ENCODE results near the gene UFD1. TPM values are rescaled to one million over a fixed set of nuclear protein-coding genes. Genes with fewer than 3 reads are reported as not detected.

The UFD1 gene
- total and polyA plus RNA-seq, 9 of the 15 experiments (the other 6 are each of a cell fraction or from before 2014, with no cell fraction given) = 238 to 645 (median 363) TPM

DNA sequence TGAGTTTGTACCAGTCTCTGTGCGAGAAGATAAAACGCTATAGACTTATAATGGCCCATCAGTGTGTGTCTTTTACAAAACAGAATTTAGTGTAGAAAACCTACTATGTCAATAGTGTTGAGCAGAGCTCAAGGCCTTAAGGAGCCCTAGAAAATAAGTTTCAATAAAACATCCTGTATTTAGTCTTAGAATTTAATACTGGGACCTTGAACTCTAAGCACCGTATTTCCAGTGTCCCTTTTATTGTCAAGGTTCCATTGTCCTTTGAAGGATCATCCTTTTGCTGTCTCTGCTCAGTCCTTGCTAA, 17.3 kb upstream of the UFD1 start:
- 93% methylated on average over 3 of the region's 3 CpGs for WGBS (ENCODE audit: insufficient coverage, low coverage, missing lambda C conversion rate)
- Histone ChIP-seq H3K79me2 (ENCODE audit: control insufficient read depth, insufficient read depth, low read length) (peaks cover 4% of the 10 kb centered on the region; the same call in 1 of the 3 replicates), H3K9me1 (ENCODE audit: control insufficient read depth, insufficient read depth, low read length) (no peaks in the 10 kb centered on the region), H3K9ac (ENCODE audit: insufficient read depth in 1 of 2, low read depth in 2 of 2, low read length in 2 of 2) (no peak overlapping the region), H3K27me3 (ENCODE audit: control insufficient read depth in 2 of 2, insufficient read depth in 2 of 2, low read length in 2 of 2) (no peaks in the 10 kb centered on the region), H3K4me1 (replicated peaks in 1 of 2; ENCODE audit: control insufficient read depth in 2 of 2, insufficient read depth in 2 of 2, low read length in 2 of 2) (no peaks in the 10 kb centered on the region; a peak in 2 of 5 replicates), H3K4me2 (ENCODE audit: insufficient read depth, low read length) (no peak overlapping the region), H3K27ac (ENCODE audit: extremely low read depth, low read depth, low read length) (no peak overlapping the region), H3K36me3 (ENCODE audit: control insufficient read depth, insufficient read depth, low read length) (peaks cover 99% of the 10 kb centered on the region), H4K20me1 (replicated peaks; ENCODE audit: control insufficient read depth, insufficient read depth, low read length) (no peaks in the 10 kb centered on the region; the same call in 1 of the 2 replicates), H3K4me3 (no peak overlapping the region), H3K9me3 (replicated peaks; ENCODE audit: control insufficient read depth, insufficient read depth, low read depth, low read length) (no peaks in the 10 kb centered on the region), H2AFZ (ENCODE audit: low read depth, low read length) (no peak overlapping the region)
- FAIRE-seq (no peak), ATAC-seq (no peak), DNase-seq (ENCODE audit: extremely low read depth in 1 of 4, low spot score in 3 of 4) (no peak)
- CTCF ChIA-PET (ENCODE audit: low intra/inter-chr PET ratio) = interaction anchor here (0.5 to 3.1 kb wide), 3 partner anchors 134 to 221 kb away, joined by 5 to 27 read pairs (median 7); no protein-coding TSS in a partner anchor
- POLR2A ChIA-PET = interaction anchor here (0.6 to 3.6 kb wide), 6 partner anchors 9 to 110 kb away, joined by 3 to 23 read pairs (median 4); no protein-coding TSS in a partner anchor
- intact Hi-C loops (cut with micrococcal nuclease) = no loop called here
- no TSS peak for BruUV-seq (replicated peaks)
- in situ Hi-C loops (cut with MboI) = no loop called here
- TF ChIP-seq NONO (IDR thresholded peaks at IDR 0.05; ENCODE audit: low read depth in 2 of 2, low read length in 1 of 2) (no peak), RHOXF2B (CRISPR knock-in tag; conservative IDR thresholded peaks at IDR 0.05) (no peak), ZNF584 (CRISPR knock-in tag; IDR thresholded peaks at IDR 0.05; ENCODE audit: low read depth) (no peak), SMARCA5 (IDR thresholded peaks at IDR 0.05) (no peak), ZNF699 (CRISPR knock-in tag; IDR thresholded peaks at IDR 0.05; ENCODE audit: insufficient replicate concordance) (peak; percentile 75), FOS (IDR thresholded peaks at IDR 0.05; ENCODE audit: extremely low read depth, insufficient read length) (no peak), NR2C2 (CRISPR knock-in tag; IDR thresholded peaks at IDR 0.05) (0 out of 2 replicates have a peak, but pooled peaks have one; percentile 1), NR2C2 (tag; IDR thresholded peaks at IDR 0.05) (no peak), FOXM1 (IDR thresholded peaks at IDR 0.05; ENCODE audit: low read depth) (no peak), FOXM1 (CRISPR knock-in tag; IDR thresholded peaks at IDR 0.05; ENCODE audit: low read depth) (no peak), MCM3 (IDR thresholded peaks at IDR 0.05) (no peak), PCBP2 (IDR thresholded peaks at IDR 0.05; ENCODE audit: low read depth, low read length, poor library complexity, severe bottlenecking) (no peak), HNRNPLL (IDR thresholded peaks at IDR 0.05; ENCODE audit: low read depth, low read length, poor library complexity, severe bottlenecking) (no peak), MAFK (IDR thresholded peaks at IDR 0.05; ENCODE audit: low read length) (no peak)
- TF ChIP-seq, protein P1, sequence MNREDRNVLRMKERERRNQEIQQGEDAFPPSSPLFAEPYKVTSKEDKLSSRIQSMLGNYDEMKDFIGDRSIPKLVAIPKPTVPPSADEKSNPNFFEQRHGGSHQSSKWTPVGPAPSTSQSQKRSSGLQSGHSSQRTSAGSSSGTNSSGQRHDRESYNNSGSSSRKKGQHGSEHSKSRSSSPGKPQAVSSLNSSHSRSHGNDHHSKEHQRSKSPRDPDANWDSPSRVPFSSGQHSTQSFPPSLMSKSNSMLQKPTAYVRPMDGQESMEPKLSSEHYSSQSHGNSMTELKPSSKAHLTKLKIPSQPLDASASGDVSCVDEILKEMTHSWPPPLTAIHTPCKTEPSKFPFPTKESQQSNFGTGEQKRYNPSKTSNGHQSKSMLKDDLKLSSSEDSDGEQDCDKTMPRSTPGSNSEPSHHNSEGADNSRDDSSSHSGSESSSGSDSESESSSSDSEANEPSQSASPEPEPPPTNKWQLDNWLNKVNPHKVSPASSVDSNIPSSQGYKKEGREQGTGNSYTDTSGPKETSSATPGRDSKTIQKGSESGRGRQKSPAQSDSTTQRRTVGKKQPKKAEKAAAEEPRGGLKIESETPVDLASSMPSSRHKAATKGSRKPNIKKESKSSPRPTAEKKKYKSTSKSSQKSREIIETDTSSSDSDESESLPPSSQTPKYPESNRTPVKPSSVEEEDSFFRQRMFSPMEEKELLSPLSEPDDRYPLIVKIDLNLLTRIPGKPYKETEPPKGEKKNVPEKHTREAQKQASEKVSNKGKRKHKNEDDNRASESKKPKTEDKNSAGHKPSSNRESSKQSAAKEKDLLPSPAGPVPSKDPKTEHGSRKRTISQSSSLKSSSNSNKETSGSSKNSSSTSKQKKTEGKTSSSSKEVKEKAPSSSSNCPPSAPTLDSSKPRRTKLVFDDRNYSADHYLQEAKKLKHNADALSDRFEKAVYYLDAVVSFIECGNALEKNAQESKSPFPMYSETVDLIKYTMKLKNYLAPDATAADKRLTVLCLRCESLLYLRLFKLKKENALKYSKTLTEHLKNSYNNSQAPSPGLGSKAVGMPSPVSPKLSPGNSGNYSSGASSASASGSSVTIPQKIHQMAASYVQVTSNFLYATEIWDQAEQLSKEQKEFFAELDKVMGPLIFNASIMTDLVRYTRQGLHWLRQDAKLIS (CRISPR knock-in tag; IDR thresholded peaks at IDR 0.05) = peak; percentile 70; the same call in 1 of the 2 replicates
- TF ChIP-seq, protein P2, sequence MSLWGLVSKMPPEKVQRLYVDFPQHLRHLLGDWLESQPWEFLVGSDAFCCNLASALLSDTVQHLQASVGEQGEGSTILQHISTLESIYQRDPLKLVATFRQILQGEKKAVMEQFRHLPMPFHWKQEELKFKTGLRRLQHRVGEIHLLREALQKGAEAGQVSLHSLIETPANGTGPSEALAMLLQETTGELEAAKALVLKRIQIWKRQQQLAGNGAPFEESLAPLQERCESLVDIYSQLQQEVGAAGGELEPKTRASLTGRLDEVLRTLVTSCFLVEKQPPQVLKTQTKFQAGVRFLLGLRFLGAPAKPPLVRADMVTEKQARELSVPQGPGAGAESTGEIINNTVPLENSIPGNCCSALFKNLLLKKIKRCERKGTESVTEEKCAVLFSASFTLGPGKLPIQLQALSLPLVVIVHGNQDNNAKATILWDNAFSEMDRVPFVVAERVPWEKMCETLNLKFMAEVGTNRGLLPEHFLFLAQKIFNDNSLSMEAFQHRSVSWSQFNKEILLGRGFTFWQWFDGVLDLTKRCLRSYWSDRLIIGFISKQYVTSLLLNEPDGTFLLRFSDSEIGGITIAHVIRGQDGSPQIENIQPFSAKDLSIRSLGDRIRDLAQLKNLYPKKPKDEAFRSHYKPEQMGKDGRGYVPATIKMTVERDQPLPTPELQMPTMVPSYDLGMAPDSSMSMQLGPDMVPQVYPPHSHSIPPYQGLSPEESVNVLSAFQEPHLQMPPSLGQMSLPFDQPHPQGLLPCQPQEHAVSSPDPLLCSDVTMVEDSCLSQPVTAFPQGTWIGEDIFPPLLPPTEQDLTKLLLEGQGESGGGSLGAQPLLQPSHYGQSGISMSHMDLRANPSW (CRISPR knock-in tag; IDR thresholded peaks at IDR 0.05) = 0 out of 2 replicates have a peak, but pooled peaks have one; percentile 6
